Tracheal epithelial cell (primary cell): ENCODE data around the gene ENO4. TPM values are rescaled to one million over a fixed set of nuclear protein-coding genes. Genes with fewer than 3 reads are reported as not detected.

ENCODE experiments used
- total RNA-seq: library from RNA; depleted of rRNA; stranded (reverse); fragments of >200 nt; gene quantifications from 2 replicates; pipeline ENCODE4 v1.2.1, GENCODE V29; 2014

The ENO4 gene, protein sequence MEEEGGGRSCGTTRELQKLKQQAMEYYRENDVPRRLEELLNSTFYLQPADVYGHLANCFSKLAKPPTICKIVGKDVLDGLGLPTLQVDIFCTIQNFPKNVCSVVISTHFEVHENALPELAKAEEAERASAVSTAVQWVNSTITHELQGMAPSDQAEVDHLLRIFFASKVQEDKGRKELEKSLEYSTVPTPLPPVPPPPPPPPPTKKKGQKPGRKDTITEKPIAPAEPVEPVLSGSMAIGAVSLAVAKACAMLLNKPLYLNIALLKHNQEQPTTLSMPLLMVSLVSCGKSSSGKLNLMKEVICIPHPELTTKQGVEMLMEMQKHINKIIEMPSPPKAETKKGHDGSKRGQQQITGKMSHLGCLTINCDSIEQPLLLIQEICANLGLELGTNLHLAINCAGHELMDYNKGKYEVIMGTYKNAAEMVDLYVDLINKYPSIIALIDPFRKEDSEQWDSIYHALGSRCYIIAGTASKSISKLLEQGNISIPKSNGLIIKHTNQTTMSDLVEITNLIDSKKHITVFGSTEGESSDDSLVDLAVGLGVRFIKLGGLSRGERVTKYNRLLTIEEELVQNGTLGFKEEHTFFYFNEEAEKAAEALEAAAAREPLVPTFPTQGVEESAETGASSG
- not detected in 2 replicates for total RNA-seq

GRCh38 chr10:116849248-116850057 lies at the start of gene ENO4:
ENO4 (plus strand) TSS chr10:116849499; CDS start chr10:116849567, 68 bp downstream.

Other genes with a start within 250 kb of the ENO4 start
- not detected in 2 replicates for gene PNLIPRP2, start 228.5 kb upstream of the ENO4 start, total RNA-seq
- gene HSPA12A, start 106.9 kb upstream of the ENO4 start, total RNA-seq: 0.64 and 6.0 TPM in 2 replicates
- 2.3 and 4.3 TPM in 2 replicates for gene SHTN1, start 155.7 kb downstream of the ENO4 start, total RNA-seq